Endothelial cell of umbilical vein (primary cell): ENCODE measurements around the gene RAP1GDS1.
"Not testable (repeated sequence)": the region's sequence is repeated elsewhere in the genome, so short reads cannot be mapped to it uniquely, and the experiment has no call there.

Experiments
- EZH2 ChIP-seq: IDR thresholded peaks from 2 replicates; pipeline ENCODE4 v1.6.1; 2012; ENCODE audit warnings: borderline replicate concordance, low read depth, mild to moderate bottlenecking, moderate library complexity, low read length, inconsistent platforms; ENCODE audit not compliant: severe bottlenecking
- POLR2A ChIP-seq: IDR thresholded peaks from 2 replicates; pipeline ENCODE4 v1.6.1; 2012; ENCODE audit warnings: low read depth, mild to moderate bottlenecking, control low read depth, low read length
- POLR2AphosphoS5 ChIP-seq: IDR thresholded peaks from 2 replicates; pipeline ENCODE4 v1.6.1; 2012; ENCODE audit warnings: low read depth, mild to moderate bottlenecking, control low read depth, low read length, moderate library complexity; ENCODE audit not compliant: insufficient read depth
- TF ChIP-seq, protein P1 (sequence below), 2 donors: IDR thresholded peaks; 1 replicate in 1 of 2; 2 replicates in 1 of 2; pipeline ENCODE4 v1.5.1; 2011; ENCODE audit warnings: low read length in 2 of 2, mild to moderate bottlenecking in 2 of 2, moderate library complexity in 2 of 2, control low read depth in 1 of 2, inconsistent platforms in 1 of 2, low read depth in 1 of 2; ENCODE audit not compliant: insufficient read depth in 1 of 2; ENCODE audit errors: extremely low read depth in 1 of 2
- TF ChIP-seq, protein P2 (sequence below): IDR thresholded peaks from 2 replicates; pipeline ENCODE4 v1.6.1; 2011; ENCODE audit not compliant: insufficient read depth, insufficient read length

DNA sequence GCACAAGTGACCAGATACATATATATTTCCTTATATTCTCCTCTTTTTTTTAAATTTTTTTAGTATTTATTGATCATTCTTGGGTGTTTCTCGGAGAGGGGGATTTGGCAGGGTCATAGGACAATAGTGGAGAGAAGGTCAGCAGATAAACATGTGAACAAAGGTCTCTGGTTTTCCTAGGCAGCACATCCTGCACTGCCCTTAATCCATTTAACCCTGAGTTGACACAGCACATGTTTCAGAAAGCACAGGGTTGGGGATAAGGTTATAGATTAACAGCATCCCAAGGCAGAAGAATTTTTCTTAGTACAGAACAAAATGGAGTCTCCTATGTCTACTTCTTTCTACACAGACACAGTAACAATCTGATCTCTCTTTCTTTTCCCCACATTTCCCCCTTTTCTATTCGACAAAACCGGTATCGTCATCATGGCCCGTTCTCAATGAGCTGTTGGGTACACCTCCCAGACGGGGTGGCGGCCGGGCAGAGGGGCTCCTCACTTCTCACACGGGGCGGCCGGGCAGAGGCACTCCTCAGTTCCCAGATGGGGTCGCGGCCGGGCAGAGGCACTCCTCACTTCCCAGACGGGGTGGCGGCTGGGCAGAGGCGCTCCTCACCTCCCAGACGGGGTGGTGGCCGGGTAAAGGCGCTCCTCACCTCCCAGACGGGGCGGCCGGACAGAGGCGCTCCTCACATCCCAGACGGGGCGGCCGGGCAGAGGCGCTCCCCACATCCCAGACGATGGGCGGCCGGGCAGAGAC lies 68.9 kb downstream of the RAP1GDS1 start:
- TF ChIP-seq, protein P1, sequence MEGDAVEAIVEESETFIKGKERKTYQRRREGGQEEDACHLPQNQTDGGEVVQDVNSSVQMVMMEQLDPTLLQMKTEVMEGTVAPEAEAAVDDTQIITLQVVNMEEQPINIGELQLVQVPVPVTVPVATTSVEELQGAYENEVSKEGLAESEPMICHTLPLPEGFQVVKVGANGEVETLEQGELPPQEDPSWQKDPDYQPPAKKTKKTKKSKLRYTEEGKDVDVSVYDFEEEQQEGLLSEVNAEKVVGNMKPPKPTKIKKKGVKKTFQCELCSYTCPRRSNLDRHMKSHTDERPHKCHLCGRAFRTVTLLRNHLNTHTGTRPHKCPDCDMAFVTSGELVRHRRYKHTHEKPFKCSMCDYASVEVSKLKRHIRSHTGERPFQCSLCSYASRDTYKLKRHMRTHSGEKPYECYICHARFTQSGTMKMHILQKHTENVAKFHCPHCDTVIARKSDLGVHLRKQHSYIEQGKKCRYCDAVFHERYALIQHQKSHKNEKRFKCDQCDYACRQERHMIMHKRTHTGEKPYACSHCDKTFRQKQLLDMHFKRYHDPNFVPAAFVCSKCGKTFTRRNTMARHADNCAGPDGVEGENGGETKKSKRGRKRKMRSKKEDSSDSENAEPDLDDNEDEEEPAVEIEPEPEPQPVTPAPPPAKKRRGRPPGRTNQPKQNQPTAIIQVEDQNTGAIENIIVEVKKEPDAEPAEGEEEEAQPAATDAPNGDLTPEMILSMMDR (IDR thresholded peaks at IDR 0.05; ENCODE audit: extremely low read depth in 1 of 2, insufficient read depth in 1 of 2, low read depth in 1 of 2, low read length in 2 of 2), result not testable (repeated sequence)
- TF ChIP-seq EZH2, POLR2A, POLR2AphosphoS5: not testable (repeated sequence)
- TF ChIP-seq, protein P2, sequence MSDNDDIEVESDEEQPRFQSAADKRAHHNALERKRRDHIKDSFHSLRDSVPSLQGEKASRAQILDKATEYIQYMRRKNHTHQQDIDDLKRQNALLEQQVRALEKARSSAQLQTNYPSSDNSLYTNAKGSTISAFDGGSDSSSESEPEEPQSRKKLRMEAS, result not testable (repeated sequence)
